Measurements from ENCODE around the gene DSPP. TPM values are rescaled to one million over a fixed set of nuclear protein-coding genes. Genes with fewer than 3 reads are reported as not detected.

DSPP gene
- total RNA-seq (not detected), polyA plus RNA-seq (not detected)

DNA sequence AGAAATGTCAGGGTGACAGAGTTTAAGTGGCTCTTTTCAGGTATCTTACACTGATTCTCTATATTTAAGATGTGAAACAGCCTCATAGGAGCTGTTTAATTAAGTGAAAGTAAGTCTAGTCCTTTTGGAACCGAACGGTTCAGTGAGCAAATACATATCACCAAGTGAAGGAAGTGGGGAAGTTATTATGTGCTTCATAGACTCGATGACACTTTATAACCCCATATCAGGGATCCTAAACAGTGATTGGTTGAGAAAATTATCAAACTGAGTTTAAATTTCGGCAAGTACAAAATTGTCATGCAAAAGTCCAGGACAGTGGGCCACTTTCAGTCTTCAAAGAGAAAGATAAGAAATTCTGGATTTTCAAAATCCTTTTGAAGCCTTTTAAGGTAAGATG, at the start of gene DSPP:
Gene DSPP (plus strand): TSS at position 301 of the 400 bp plus-strand sequence. CDS start 2,380 bp downstream, outside the sequence.
- Histone ChIP-seq H3K4me1 (no peaks in the 10 kb centered on the region), H3K9me3 (no peaks in the 10 kb centered on the region), H3K27me3 (no peaks in the 10 kb centered on the region), H3K36me3 (no peaks in the 10 kb centered on the region), H3K27ac (no peak within 1 kb of the TSS), H3K4me3 (no peak within 1 kb of the TSS)
- intact Hi-C loops (cut with DNase I) = no loop called here
- 66 to 77% methylated on average over 4 of the region's 4 CpGs for WGBS, 2 donors
- TF ChIP-seq POLR2A (IDR thresholded peaks at IDR 0.05) = no peak
- TF ChIP-seq, protein P1, sequence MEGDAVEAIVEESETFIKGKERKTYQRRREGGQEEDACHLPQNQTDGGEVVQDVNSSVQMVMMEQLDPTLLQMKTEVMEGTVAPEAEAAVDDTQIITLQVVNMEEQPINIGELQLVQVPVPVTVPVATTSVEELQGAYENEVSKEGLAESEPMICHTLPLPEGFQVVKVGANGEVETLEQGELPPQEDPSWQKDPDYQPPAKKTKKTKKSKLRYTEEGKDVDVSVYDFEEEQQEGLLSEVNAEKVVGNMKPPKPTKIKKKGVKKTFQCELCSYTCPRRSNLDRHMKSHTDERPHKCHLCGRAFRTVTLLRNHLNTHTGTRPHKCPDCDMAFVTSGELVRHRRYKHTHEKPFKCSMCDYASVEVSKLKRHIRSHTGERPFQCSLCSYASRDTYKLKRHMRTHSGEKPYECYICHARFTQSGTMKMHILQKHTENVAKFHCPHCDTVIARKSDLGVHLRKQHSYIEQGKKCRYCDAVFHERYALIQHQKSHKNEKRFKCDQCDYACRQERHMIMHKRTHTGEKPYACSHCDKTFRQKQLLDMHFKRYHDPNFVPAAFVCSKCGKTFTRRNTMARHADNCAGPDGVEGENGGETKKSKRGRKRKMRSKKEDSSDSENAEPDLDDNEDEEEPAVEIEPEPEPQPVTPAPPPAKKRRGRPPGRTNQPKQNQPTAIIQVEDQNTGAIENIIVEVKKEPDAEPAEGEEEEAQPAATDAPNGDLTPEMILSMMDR (IDR thresholded peaks at IDR 0.05) = no peak
- TF ChIP-seq POLR2AphosphoS5 (IDR thresholded peaks at IDR 0.05) = no peak
- TF ChIP-seq EP300 (IDR thresholded peaks at IDR 0.05) = no peak
- no peak for DNase-seq

DNA sequence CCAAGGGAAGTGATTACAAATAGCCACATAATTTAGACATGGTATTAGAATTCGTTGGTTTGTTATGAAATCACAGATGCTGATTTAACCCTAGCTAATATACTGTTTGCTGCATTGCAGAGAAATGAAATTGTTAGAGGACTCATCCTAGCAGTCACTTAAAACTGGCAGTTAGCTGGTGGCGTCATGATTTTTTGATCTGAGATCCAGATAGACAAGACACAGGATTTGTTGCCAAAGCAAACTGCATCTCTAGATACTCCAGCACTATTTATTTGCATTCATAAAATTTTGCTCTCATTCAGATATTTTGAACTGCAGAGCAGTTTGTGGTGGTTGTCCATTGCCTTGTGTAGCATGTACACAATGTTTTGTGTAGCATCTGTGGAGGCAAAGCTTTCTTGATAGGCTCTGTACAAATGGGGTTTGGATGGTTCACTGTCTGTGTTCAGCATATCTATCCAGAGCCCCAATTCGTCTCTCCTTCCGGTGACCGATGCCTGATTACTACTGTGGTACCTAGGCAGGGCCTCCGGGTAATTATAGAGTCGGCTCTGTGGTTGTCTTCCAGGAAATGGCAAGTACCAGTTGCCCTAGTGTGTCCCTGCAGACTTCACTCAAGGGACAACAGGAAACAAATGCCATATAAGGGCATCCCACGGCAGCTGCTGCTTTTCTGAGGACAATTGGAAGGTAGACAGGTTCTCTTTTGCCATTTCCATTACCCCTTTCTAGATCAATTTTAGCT, 49.1 kb upstream of the DSPP start:
- TF ChIP-seq, protein P1 (IDR thresholded peaks at IDR 0.05) = no peak
- no peak for TF ChIP-seq EP300 (IDR thresholded peaks at IDR 0.05)
- no peak for TF ChIP-seq POLR2AphosphoS5 (IDR thresholded peaks at IDR 0.05)
- no peak for TF ChIP-seq POLR2A (IDR thresholded peaks at IDR 0.05)
- no peak for DNase-seq
- intact Hi-C loops (cut with DNase I) = no loop called here
- peaks cover 0 to 4% (median 2%) of the 10 kb centered on the region in 4 donors for H3K4me1 ChIP-seq
- H3K27me3 ChIP-seq = no peaks in the 10 kb centered on the region
- H3K36me3 ChIP-seq = no peaks in the 10 kb centered on the region
- H3K27ac ChIP-seq = no peak overlapping the region
- H3K4me3 ChIP-seq = no peak overlapping the region
- no peaks in the 10 kb centered on the region for H3K9me3 ChIP-seq
- WGBS, 2 donors = 28 to 33% methylated on average over 8 of the region's 8 CpGs

DNA sequence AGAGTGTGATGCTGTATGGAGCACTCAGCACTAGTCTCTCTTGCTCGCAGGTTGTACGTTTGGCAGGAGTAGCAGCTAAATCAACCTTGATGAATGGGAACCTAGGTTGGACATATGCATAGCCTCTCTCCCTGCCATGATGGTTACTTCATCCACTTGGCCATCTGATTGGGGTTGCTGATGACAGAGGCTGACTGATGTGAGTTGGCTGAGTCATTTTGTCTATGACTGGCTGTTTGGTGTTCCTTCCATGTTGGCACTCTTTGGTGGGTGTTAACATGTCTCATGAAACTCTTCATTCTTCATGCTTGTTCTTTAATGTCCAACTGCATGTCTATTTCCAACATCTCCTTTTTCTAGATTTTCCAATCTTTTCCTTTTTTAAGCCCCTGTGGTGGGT, 47.5 kb upstream of the DSPP start:
- Histone ChIP-seq H3K27me3 (no peaks in the 10 kb centered on the region), H3K4me1 (peaks cover 0 to 4% (median 1%) of the 10 kb centered on the region in 4 donors), H3K36me3 (no peaks in the 10 kb centered on the region), H3K4me3 (no peak overlapping the region), H3K27ac (no peak overlapping the region), H3K9me3 (no peaks in the 10 kb centered on the region)
- intact Hi-C loops (cut with DNase I) = no loop called here
- no peak for DNase-seq
- TF ChIP-seq EP300 (IDR thresholded peaks at IDR 0.05) (no peak), POLR2A (IDR thresholded peaks at IDR 0.05) (no peak), POLR2AphosphoS5 (IDR thresholded peaks at IDR 0.05) (no peak)
- TF ChIP-seq, protein P1 (IDR thresholded peaks at IDR 0.05) = no peak
- 94 to 99% methylated on average over 2 of the region's 2 CpGs for WGBS, 2 donors

DNA sequence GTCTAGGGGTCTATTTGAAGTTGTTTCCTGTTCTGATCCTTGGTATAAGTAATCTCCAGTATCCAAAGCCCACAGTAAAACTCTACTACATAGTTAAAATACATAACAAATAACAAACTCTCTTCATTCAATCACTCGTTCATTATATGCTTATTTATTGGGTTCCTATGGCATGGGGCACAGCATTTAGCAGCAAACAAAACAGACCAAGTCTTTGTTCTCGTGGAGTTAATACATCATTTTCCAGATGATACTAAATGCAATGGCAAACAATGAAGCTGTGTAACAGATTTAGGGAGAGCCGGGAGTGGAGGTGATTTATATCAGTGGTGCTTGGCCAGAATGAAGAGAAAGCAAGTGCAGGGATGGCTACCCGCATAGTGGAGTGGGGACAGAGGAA, 42.6 kb upstream of the DSPP start:
- no peaks in the 10 kb centered on the region for H3K36me3 ChIP-seq
- peaks cover 0 to 5% (median 1%) of the 10 kb centered on the region in 4 donors for H3K4me1 ChIP-seq
- H3K27me3 ChIP-seq = no peaks in the 10 kb centered on the region
- intact Hi-C loops (cut with DNase I) = no loop called here
- TF ChIP-seq POLR2AphosphoS5 (IDR thresholded peaks at IDR 0.05) (no peak), POLR2A (IDR thresholded peaks at IDR 0.05) (no peak), EP300 (IDR thresholded peaks at IDR 0.05) (no peak)
- TF ChIP-seq, protein P1 (IDR thresholded peaks at IDR 0.05) = no peak
- no peak overlapping the region for H3K4me3 ChIP-seq
- DNase-seq = no peak
- H3K27ac ChIP-seq = no peak overlapping the region
- no peaks in the 10 kb centered on the region for H3K9me3 ChIP-seq
- 71 to 87% methylated on average over 4 of the region's 4 CpGs for WGBS, 2 donors
